H1 (cell line): Measurements from ENCODE around the gene P3H3. TPM values are rescaled to one million over a fixed set of nuclear protein-coding genes. Genes with fewer than 3 reads are reported as not detected.

ENCODE experiments used
- CTCF ChIA-PET: fragments of 300-600 bp; sonication (Branson Sonifier 250); formaldehyde crosslinking; loops from one replicate; lab custom pipeline; 2021; ENCODE audit not compliant: partially characterized antibody; lab: Charles Lee
- POLR2A ChIA-PET: fragments of 300-600 bp; sonication (Branson Sonifier 250); formaldehyde crosslinking; loops from one replicate; lab custom pipeline; 2021; ENCODE audit warnings: inconsistent platforms; ENCODE audit not compliant: partially characterized antibody; lab: Charles Lee
- DNase-seq, 2 experiments: peaks; one replicate each; pipeline versions ENCODE4 v3.0.0 to v3.0.0-alpha.2; 2010 to 2022; ENCODE audit warnings: low spot score in 2 of 2, low read depth in 1 of 2, mixed read lengths in 1 of 2
- FAIRE-seq: peaks from 2 replicates; lab custom pipeline; 2011; peaks lifted over from hg19 to GRCh38; lab: Jason Lieb, UNC
- H2AFZ ChIP-seq: 2 replicates; pipeline ENCODE4 v1.8.1; 2012; ENCODE audit warnings: low read length, inconsistent platforms
- H2AK5ac ChIP-seq: 2 replicates; pipeline ENCODE4 v1.6.1; 2013; ENCODE audit warnings: low read depth, low read length
- H2BK120ac ChIP-seq: replicated peaks from 2 replicates; pipeline ENCODE3; 2013; ENCODE audit warnings: low read depth, low read length, inconsistent platforms
- H2BK12ac ChIP-seq: 2 replicates; pipeline ENCODE4 v1.6.1; 2013; ENCODE audit warnings: low read depth, low read length
- H2BK15ac ChIP-seq: 2 replicates; pipeline ENCODE4 v1.6.1; 2013; ENCODE audit warnings: low read length
- H2BK20ac ChIP-seq: 2 replicates; pipeline ENCODE4 v1.6.1; 2013; ENCODE audit warnings: low read length
- H2BK5ac ChIP-seq: 2 replicates; pipeline ENCODE4 v1.6.1; 2013; ENCODE audit warnings: low read depth, low read length
- H3K14ac ChIP-seq: 2 replicates; pipeline ENCODE4 v1.6.1; 2013; ENCODE audit warnings: inconsistent platforms; ENCODE audit not compliant: insufficient read length
- H3K18ac ChIP-seq: 2 replicates; pipeline ENCODE4 v1.6.1; 2013; ENCODE audit warnings: low read length; ENCODE audit errors: extremely low read depth
- H3K23ac ChIP-seq: 2 replicates; pipeline ENCODE4 v1.6.1; 2013; ENCODE audit warnings: inconsistent platforms; ENCODE audit not compliant: insufficient read length
- H3K23me2 ChIP-seq: 2 replicates; pipeline ENCODE4 v1.6.1; 2013; ENCODE audit warnings: low read depth, low read length
- H3K27ac ChIP-seq: 2 replicates; pipeline ENCODE4 v1.6.1; 2011; ENCODE audit warnings: low read depth, low read length, inconsistent platforms
- H3K27me3 ChIP-seq, 4 experiments: replicated peaks in 1 of 4; 1 replicate in 1 of 4; 2 replicates in 3 of 4; pipeline versions ENCODE4 v1.6.1 to v1.8.1; 2011 to 2013; ENCODE audit warnings: low read length in 3 of 4, mild to moderate bottlenecking in 3 of 4, inconsistent platforms in 2 of 4, mixed read lengths in 2 of 4, moderate library complexity in 1 of 4; ENCODE audit not compliant: control insufficient read depth in 3 of 4, insufficient read depth in 3 of 4; ENCODE audit errors: extremely low read depth in 1 of 4
- H3K36me3 ChIP-seq, 4 experiments: 2 replicates each; pipeline versions ENCODE4 v1.6.1 to v1.8.1; 2011 to 2013; ENCODE audit warnings: mild to moderate bottlenecking in 4 of 4, low read length in 3 of 4, moderate library complexity in 2 of 4, control low read depth in 1 of 4, inconsistent platforms in 1 of 4; ENCODE audit not compliant: insufficient read depth in 4 of 4, control insufficient read depth in 2 of 4
- H3K4ac ChIP-seq: replicated peaks from 2 replicates; pipeline ENCODE3; 2013; ENCODE audit warnings: low read length, low read depth, mixed read lengths, inconsistent platforms; ENCODE audit not compliant: insufficient read length
- H3K4me1 ChIP-seq, 4 experiments: replicated peaks in 1 of 4; 1 replicate in 1 of 4; 2 replicates in 3 of 4; pipeline versions ENCODE4 v1.6.1 to v1.8.1; 2011 to 2013; ENCODE audit warnings: low read length in 3 of 4, inconsistent platforms in 2 of 4, mixed read lengths in 1 of 4; ENCODE audit not compliant: insufficient read depth in 4 of 4, control insufficient read depth in 3 of 4
- H3K4me2 ChIP-seq, 2 experiments: 2 replicates each; pipeline versions ENCODE4 v1.6.1 to v1.8.1; 2011 to 2013; ENCODE audit warnings: low read depth in 2 of 2, low read length in 2 of 2, control low read depth in 1 of 2, inconsistent platforms in 1 of 2, mild to moderate bottlenecking in 1 of 2; ENCODE audit not compliant: insufficient read depth in 1 of 2
- H3K4me3 ChIP-seq, 4 experiments: fragments of 200-600, 300-600 bp in 1 of 4; sonication (generic), shearing (Covaris generic), sonication (Bioruptor Twin) in 1 of 4; 2 replicates each; pipeline versions ENCODE4 v1.5.1 to v1.8.1; 2011 to 2016; ENCODE audit warnings: low read length in 4 of 4, low read depth in 3 of 4, control low read depth in 2 of 4, inconsistent platforms in 2 of 4, mild to moderate bottlenecking in 2 of 4, mixed read lengths in 1 of 4, moderate library complexity in 1 of 4; ENCODE audit not compliant: insufficient read depth in 2 of 4; ENCODE audit errors: extremely low read depth in 1 of 4
- H3K56ac ChIP-seq: replicated peaks from 2 replicates; pipeline ENCODE3; 2013; ENCODE audit warnings: low read depth, mild to moderate bottlenecking, mixed read lengths, low read length, inconsistent platforms; ENCODE audit not compliant: insufficient read length
- H3K79me1 ChIP-seq: 2 replicates; pipeline ENCODE4 v1.6.1; 2013; ENCODE audit warnings: low read depth, low read length, control low read depth
- H3K79me2 ChIP-seq, 2 experiments: 2 replicates each; pipeline versions ENCODE4 v1.6.1 to v1.8.1; 2012 to 2013; ENCODE audit warnings: low read length in 2 of 2, mild to moderate bottlenecking in 2 of 2, inconsistent platforms in 1 of 2; ENCODE audit not compliant: insufficient read depth in 2 of 2, control insufficient read depth in 1 of 2
- H3K9ac ChIP-seq, 4 experiments: replicated peaks in 1 of 4; 1 replicate in 1 of 4; 2 replicates in 3 of 4; pipeline versions ENCODE4 v1.6.1 to v1.8.1; 2011 to 2013; ENCODE audit warnings: low read depth in 3 of 4, low read length in 3 of 4, control low read depth in 2 of 4, mild to moderate bottlenecking in 2 of 4, moderate library complexity in 2 of 4, inconsistent platforms in 1 of 4; ENCODE audit errors: extremely low read depth in 1 of 4
- H3K9me3 ChIP-seq, 2 experiments: 2 replicates each; pipeline versions ENCODE4 v1.6.1 to v1.8.1; 2012 to 2013; ENCODE audit warnings: mild to moderate bottlenecking in 2 of 2, moderate library complexity in 2 of 2, control low read depth in 1 of 2, inconsistent platforms in 1 of 2, low read depth in 1 of 2, low read length in 1 of 2, mixed read lengths in 1 of 2; ENCODE audit not compliant: insufficient read depth in 2 of 2
- H4K20me1 ChIP-seq, 2 experiments: replicated peaks in 1 of 2; 2 replicates each; pipeline versions ENCODE3 to v1.8.1; 2011 to 2013; ENCODE audit warnings: inconsistent platforms in 2 of 2, low read length in 2 of 2, mild to moderate bottlenecking in 1 of 2; ENCODE audit not compliant: insufficient read depth in 2 of 2, control insufficient read depth in 1 of 2
- H4K5ac ChIP-seq: 2 replicates; pipeline ENCODE4 v1.6.1; 2013; ENCODE audit warnings: low read length, low read depth, mixed read lengths, inconsistent platforms; ENCODE audit not compliant: insufficient read length
- H4K8ac ChIP-seq: 2 replicates; pipeline ENCODE4 v1.8.0; 2013; ENCODE audit warnings: mild to moderate bottlenecking, moderate library complexity, low read length, inconsistent platforms; ENCODE audit not compliant: insufficient read depth; ENCODE audit errors: extremely low read depth
- H4K91ac ChIP-seq: replicated peaks from 2 replicates; pipeline ENCODE3; 2013; ENCODE audit warnings: low read length, mixed read lengths, inconsistent platforms; ENCODE audit not compliant: insufficient read length
- CHD2 ChIP-seq: IDR thresholded peaks from 2 replicates; pipeline ENCODE4 v1.6.1; 2012; ENCODE audit warnings: low read length, improper control_type of control experiment
- HDAC6 ChIP-seq: IDR thresholded peaks from one replicate; pipeline ENCODE4 v1.7.1; 2012; ENCODE audit warnings: low read depth, mild to moderate bottlenecking, inconsistent platforms, low read length, moderate library complexity
- JUND ChIP-seq: IDR thresholded peaks from 2 replicates; pipeline ENCODE4 v1.6.1; 2011; ENCODE audit warnings: mild to moderate bottlenecking, improper control_type of control experiment, low read length
- RBBP5 ChIP-seq: IDR thresholded peaks from 2 replicates; pipeline ENCODE4 v1.7.1; 2012; ENCODE audit warnings: low read depth, mild to moderate bottlenecking, inconsistent platforms, low read length, moderate library complexity, borderline replicate concordance
- SIRT6 ChIP-seq: IDR thresholded peaks from one replicate; pipeline ENCODE4 v1.7.1; 2012; ENCODE audit warnings: low read length, inconsistent platforms
- SP2 ChIP-seq: IDR thresholded peaks from 2 replicates; pipeline ENCODE4 v1.6.1; 2012; ENCODE audit warnings: mild to moderate bottlenecking, low read length, inconsistent platforms
- SUZ12 ChIP-seq: fragments of 200-600 bp; sonication (generic); IDR thresholded peaks from 2 replicates; pipeline ENCODE4 v1.6.1; 2012; ENCODE audit warnings: mild to moderate bottlenecking, inconsistent platforms, low read length, moderate library complexity, mixed read lengths
- WGBS, 2 experiments: shearing (Covaris generic) in 1 of 2; methylation state at CpG; one replicate each; pipeline versions ENCODE4 v1.1.6 to v1.1.7; 2013 to 2015; ENCODE audit warnings: low lambda C conversion rate in 2 of 2, mixed read lengths in 2 of 2, inconsistent platforms in 1 of 2, low coverage in 1 of 2, missing lambda C conversion rate in 1 of 2; ENCODE audit not compliant: insufficient replicate concordance in 2 of 2, insufficient coverage in 1 of 2, insufficient read length in 1 of 2; ENCODE audit errors: extremely low coverage in 1 of 2, missing lambda C conversion rate in 1 of 2; 5-methylcytosine and 5-hydroxymethylcytosine counted together
- polyA plus RNA-seq, 7 experiments: library from polyadenylated mRNA; depleted of rRNA in 3 of 7; stranded (reverse) in 5 of 7; unstranded in 2 of 7; fragments of >200 nt in 5 of 7; fragments of 200-250 nt in 2 of 7; gene quantifications; 1 replicate in 5 of 7; 2 replicates in 1 of 7; 4 replicates in 1 of 7; pipeline versions ENCODE4 v1.2.1 to v1.2.3, GENCODE V29; 2011 to 2013; ENCODE audit warnings: missing spikeins in 2 of 7, mixed read lengths in 2 of 7
- total RNA-seq: library from RNA; stranded (reverse); fragmentation: NEBNext Ultra II Directional; extraction: Animal tissue kit (Norgen Biotek cat#: 25700); gene quantifications from 2 replicates; pipeline ENCODE4 v1.2.1, GENCODE V29; 2021

Gene P3H3
- total and polyA plus RNA-seq, 2 of the 8 experiments (the other 6 are each of a cell fraction or from before 2014, with no cell fraction given): 22.9 to 43.5 TPM

- Histone ChIP-seq H4K20me1 (no peaks in the 10 kb centered on the region), H3K27me3 (no peaks in the 10 kb centered on the region), H3K9ac (no peak overlapping the region), H2BK12ac (no peak overlapping the region), H2AFZ (no peak overlapping the region), H3K23ac (no peak overlapping the region), H3K4ac (no peak overlapping the region), H2BK20ac (no peak overlapping the region), H3K4me2 (no peak overlapping the region), H3K56ac (no peak overlapping the region), H3K18ac (no peak overlapping the region), H3K79me1 (no peaks in the 10 kb centered on the region), H4K5ac (no peak overlapping the region), H3K36me3 (no peaks in the 10 kb centered on the region), H4K8ac (no peak overlapping the region), H2BK15ac (no peak overlapping the region), H4K91ac (no peak overlapping the region), H3K4me1 (peaks cover 4 to 9% (median 7%) of the 10 kb centered on the region in 4 experiments), H3K23me2 (no peaks in the 10 kb centered on the region), H3K27ac (no peak overlapping the region), H3K14ac (no peak overlapping the region), H3K79me2 (no peaks in the 10 kb centered on the region), H2BK5ac (no peak overlapping the region), H2BK120ac (no peak overlapping the region), H2AK5ac (no peak overlapping the region), H3K9me3 (no peaks in the 10 kb centered on the region), H3K4me3 (no peak overlapping the region)
- no peak for DNase-seq
- FAIRE-seq: no peak
- ChIA-PET CTCF (interaction anchor here (0.6 to 29.6 kb wide), 9 partner anchors 9 to 163 kb away, joined by 3 to 532 read pairs (median 9); partner anchors contain the start of genes GNB3, GPR162, LAG3 and MLF2), POLR2A (interaction anchor here (0.6 to 2.0 kb wide), 7 partner anchors 9 to 246 kb away, joined by 3 to 9 read pairs (median 5); partner anchors contain the start of gene MLF2)
- WGBS, 2 experiments: 90% methylated on average over 9 of the region's 9 CpGs; no CpG with 5 or more reads in 1 of the 2 experiments
- TF ChIP-seq SIRT6 (no peak), JUND (no peak), CHD2 (no peak), SUZ12 (no peak), HDAC6 (no peak), SP2 (no peak), RBBP5 (no peak)
Observed at GRCh38 chr12:6783828-6784227, 44.4 kb upstream of the P3H3 start.
